Stimulated activated memory B cell treated with anti-CD40 and anti-IgM and Interleukin-4, amounts not matched to agents 10 μg/mL and 1 μg/mL and 100 μg/mL, for 72 hours (primary cell): ENCODE measurements around the gene KCNH6.

ENCODE experiments used
- ATAC-seq: fragments of 150-1000 bp; cut with Tn5 transposase; 2 replicates; pipeline ENCODE4 v1.10.0; 2021
- H3K27ac Mint-ChIP-seq: one replicate; pipeline ENCODE4 v1.8.0; 2022; ENCODE audit warnings: mild to moderate bottlenecking, mixed read lengths
- H3K27me3 Mint-ChIP-seq: one replicate; pipeline ENCODE4 v1.8.0; 2022; ENCODE audit warnings: mixed read lengths
- H3K36me3 Mint-ChIP-seq: one replicate; pipeline ENCODE4 v1.8.0; 2022; ENCODE audit warnings: mixed read lengths
- H3K4me1 Mint-ChIP-seq: one replicate; pipeline ENCODE4 v1.8.0; 2022; ENCODE audit warnings: mixed read lengths
- H3K4me3 Mint-ChIP-seq: one replicate; pipeline ENCODE4 v1.8.0; 2022; ENCODE audit warnings: mild to moderate bottlenecking, moderate library complexity, mixed read lengths
- H3K9me3 Mint-ChIP-seq: one replicate; pipeline ENCODE4 v1.8.0; 2022; ENCODE audit warnings: mixed read lengths

Gene KCNH6

DNA sequence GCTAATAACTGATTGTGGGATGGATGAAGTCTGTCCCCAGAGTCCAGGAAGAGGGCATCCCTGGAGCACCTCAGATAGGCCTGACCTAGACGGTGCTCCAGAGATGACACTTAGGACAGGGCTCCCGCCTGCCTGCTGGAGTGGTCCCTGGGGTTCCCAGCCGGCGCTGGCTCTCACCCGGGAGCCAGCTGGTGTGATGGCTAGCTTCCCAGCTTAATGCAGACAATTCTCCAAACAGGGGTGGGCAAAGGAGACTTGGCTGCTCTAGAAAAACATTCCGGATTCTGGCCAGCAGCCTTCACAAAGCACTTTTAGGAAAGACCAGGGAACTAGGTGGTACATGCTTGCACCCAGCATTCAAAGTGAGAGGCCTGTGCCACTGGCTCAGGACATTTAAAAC is 27.7 kb upstream of the KCNH6 start:
- Mint-ChIP-seq H3K4me3 (no peak overlapping the region), H3K27me3 (peaks cover 3% of the 10 kb centered on the region), H3K4me1 (no peaks in the 10 kb centered on the region), H3K27ac (no peak overlapping the region), H3K9me3 (no peaks in the 10 kb centered on the region), H3K36me3 (no peaks in the 10 kb centered on the region)
- ATAC-seq: no peak

DNA sequence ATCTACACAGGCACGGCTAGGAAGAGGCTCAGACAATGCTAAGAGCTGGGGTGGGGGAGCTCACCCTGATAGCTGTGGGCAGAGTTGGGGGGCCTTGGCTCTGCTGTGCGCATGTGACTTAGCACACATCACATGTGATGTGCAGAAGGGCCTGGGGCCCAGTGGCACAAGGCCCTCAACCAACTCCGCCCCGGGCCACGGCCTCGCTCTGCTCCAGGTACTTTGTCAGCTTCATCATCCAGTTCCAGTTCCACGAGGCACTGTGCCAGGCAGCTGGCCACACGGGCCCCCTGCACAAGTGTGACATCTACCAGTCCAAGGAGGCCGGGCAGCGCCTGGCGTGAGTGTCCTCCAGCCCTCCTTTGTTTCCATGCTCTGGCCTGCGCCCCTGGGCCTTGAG is 27.0 kb upstream of the KCNH6 start:
- Mint-ChIP-seq H3K27me3 (peaks cover 10% of the 10 kb centered on the region), H3K4me1 (no peaks in the 10 kb centered on the region), H3K4me3 (no peak overlapping the region), H3K9me3 (no peaks in the 10 kb centered on the region), H3K27ac (no peak overlapping the region), H3K36me3 (no peaks in the 10 kb centered on the region)
- ATAC-seq: no peak

- Mint-ChIP-seq H3K27ac (no peak overlapping the region), H3K9me3 (no peaks in the 10 kb centered on the region)
- ATAC-seq: no peak
Observed at GRCh38 chr17:63496663-63497400, 26.3 kb upstream of the KCNH6 start.

GRCh38 chr17:63497708-63498483 is 25.3 kb upstream of the KCNH6 start:
- H3K4me3 Mint-ChIP-seq: no peak overlapping the region
- no peaks in the 10 kb centered on the region for H3K9me3 Mint-ChIP-seq
- peaks cover 3% of the 10 kb centered on the region for H3K4me1 Mint-ChIP-seq
- ATAC-seq: peak; percentile 31
- peaks cover 19% of the 10 kb centered on the region for H3K27me3 Mint-ChIP-seq
- no peak overlapping the region for H3K27ac Mint-ChIP-seq
- no peaks in the 10 kb centered on the region for H3K36me3 Mint-ChIP-seq

More at GRCh38 chr17:63496663-63497400, 26.3 kb upstream of the KCNH6 start:
- no peaks in the 10 kb centered on the region for H3K36me3 Mint-ChIP-seq
- H3K4me1 Mint-ChIP-seq: no peaks in the 10 kb centered on the region
- H3K27me3 Mint-ChIP-seq: peaks cover 17% of the 10 kb centered on the region
- H3K4me3 Mint-ChIP-seq: no peak overlapping the region

DNA sequence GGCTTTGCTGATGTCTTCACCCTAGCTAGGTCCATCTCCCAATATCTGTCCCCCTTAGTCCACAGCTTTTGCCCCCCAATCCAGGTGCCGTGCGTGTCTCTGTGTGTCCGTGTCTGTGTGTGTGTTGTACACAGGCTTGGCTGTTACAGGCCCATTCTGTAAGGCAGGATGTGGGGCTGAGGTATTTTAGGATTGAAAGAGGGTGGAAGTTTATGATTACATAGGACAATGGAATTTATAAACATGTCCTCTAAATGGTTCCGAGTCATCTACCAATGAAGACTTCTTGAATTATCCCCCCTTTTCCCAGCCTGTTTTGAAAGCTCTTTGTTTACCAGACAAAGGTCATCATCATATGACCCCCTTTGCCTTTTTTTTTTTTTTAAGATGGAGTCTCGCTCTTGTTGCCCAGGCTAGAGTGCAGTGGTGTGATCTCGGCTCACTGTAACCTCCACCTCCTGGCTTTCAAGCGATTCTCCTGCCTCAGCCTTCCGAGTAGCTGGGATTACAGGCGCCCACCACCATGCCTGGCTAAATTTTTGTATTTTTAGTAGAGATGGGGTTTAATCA is 24.4 kb upstream of the KCNH6 start:
- no peak overlapping the region for H3K4me3 Mint-ChIP-seq
- H3K36me3 Mint-ChIP-seq: no peaks in the 10 kb centered on the region
- H3K9me3 Mint-ChIP-seq: no peaks in the 10 kb centered on the region
- H3K27me3 Mint-ChIP-seq: peaks cover 19% of the 10 kb centered on the region
- no peak for ATAC-seq
- no peak overlapping the region for H3K27ac Mint-ChIP-seq
- H3K4me1 Mint-ChIP-seq: peaks cover 10% of the 10 kb centered on the region

DNA sequence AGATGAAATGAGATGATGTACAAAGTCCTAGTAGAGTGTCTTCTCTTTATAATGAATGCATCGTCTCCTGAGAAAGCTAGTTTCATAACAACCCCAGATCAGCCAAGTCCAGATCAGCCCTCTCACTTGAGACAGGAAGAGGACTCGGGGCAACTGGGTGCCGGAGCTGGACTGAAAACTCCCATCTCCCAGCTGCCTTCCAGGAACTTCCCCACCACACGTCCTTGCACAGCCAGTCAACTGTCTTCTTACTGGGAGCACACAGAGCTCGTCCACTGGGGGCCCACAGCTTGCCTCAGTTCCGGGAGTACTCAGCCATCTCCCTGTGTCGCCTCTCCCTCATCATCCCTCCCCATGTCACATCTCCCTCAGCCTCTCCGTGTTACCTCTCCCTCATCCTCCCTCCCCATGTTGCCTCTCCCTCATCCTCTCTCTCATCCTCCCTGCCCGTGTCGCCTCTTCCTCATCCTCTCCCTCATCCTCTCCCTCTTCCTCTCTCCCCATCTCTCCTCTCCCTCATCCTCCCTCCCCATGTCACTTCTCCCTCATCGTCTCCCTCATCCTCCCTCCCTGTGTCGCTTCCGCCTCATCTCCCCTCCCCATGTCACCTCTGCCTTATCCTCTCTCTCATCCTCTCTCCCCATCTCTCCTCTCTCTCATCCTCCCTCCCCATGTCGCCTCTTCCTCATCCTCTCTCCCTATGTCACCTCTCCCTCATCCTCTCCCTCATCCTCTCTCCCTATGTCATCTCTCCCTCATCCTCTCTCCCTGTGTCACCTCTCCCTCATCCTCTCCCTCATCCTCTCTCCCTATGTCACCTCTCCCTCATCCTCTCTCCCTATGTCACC is 22.4 kb upstream of the KCNH6 start:
- Mint-ChIP-seq H3K9me3 (peaks cover 5% of the 10 kb centered on the region), H3K27ac (no peak overlapping the region), H3K27me3 (peaks cover 30% of the 10 kb centered on the region), H3K4me3 (no peak overlapping the region), H3K4me1 (peaks cover 10% of the 10 kb centered on the region), H3K36me3 (peaks cover 6% of the 10 kb centered on the region)
- ATAC-seq: no peak

- H3K9me3 Mint-ChIP-seq: peaks cover 5% of the 10 kb centered on the region
- H3K27ac Mint-ChIP-seq: peak overlapping the region; percentile 44
- H3K4me3 Mint-ChIP-seq: no peak overlapping the region
- peaks cover 10% of the 10 kb centered on the region for H3K4me1 Mint-ChIP-seq
- ATAC-seq: no peak
- peaks cover 6% of the 10 kb centered on the region for H3K36me3 Mint-ChIP-seq
- peaks cover 55% of the 10 kb centered on the region for H3K27me3 Mint-ChIP-seq
Observed at GRCh38 chr17:63503341-63503705, 19.8 kb upstream of the KCNH6 start.

DNA sequence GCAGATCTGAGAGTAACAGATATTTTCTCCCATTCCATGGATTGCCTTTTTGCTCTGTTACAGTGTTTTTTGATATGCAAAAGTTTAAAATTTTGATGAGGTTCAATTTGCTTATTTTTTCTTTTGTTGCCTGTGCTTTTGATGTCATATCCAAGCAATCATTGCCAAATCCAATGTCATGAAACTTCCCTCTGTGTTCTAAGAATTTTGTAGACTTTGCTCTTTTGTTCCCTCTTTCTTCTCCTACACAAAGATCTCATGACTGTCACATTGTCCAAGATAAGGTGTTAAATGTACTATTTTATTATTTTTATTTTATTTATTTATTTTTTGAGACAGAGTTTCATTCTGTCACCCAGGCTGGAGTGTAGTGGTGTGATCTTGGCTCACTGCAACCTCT is 18.9 kb upstream of the KCNH6 start:
- Mint-ChIP-seq H3K27me3 (peaks cover 65% of the 10 kb centered on the region), H3K36me3 (peaks cover 6% of the 10 kb centered on the region), H3K9me3 (peaks cover 5% of the 10 kb centered on the region), H3K4me3 (no peak overlapping the region), H3K4me1 (peaks cover 10% of the 10 kb centered on the region), H3K27ac (no peak overlapping the region)
- no peak for ATAC-seq

GRCh38 chr17:63505341-63505740 is 17.8 kb upstream of the KCNH6 start:
- peaks cover 74% of the 10 kb centered on the region for H3K27me3 Mint-ChIP-seq
- no peak for ATAC-seq

DNA sequence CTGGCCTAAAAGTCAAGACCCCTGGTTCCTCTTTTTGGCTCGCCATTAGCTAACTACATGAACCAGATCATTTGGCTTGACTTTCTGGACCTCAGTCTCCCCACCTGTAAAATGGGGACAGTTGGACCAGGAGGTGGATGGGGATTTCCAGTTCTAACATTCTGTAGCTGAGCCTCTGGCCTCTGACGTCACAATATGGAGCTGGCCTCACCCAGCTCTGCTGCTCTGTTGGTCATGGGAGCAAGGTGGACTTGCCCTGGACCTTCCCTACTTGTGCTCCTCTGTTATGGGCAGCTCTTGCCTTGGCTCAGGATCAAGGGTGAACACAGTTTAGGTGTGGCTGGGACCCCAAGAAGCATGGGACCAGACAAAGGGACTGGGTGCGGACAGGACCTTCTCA is 16.5 kb upstream of the KCNH6 start:
- H3K4me1 Mint-ChIP-seq: peaks cover 10% of the 10 kb centered on the region
- no peak overlapping the region for H3K27ac Mint-ChIP-seq
- H3K27me3 Mint-ChIP-seq: peaks cover 64% of the 10 kb centered on the region
- peaks cover 6% of the 10 kb centered on the region for H3K36me3 Mint-ChIP-seq
- ATAC-seq: no peak
- H3K9me3 Mint-ChIP-seq: peaks cover 5% of the 10 kb centered on the region
- no peak overlapping the region for H3K4me3 Mint-ChIP-seq

More at GRCh38 chr17:63505341-63505740, 17.8 kb upstream of the KCNH6 start:
- Mint-ChIP-seq H3K4me3 (no peak overlapping the region), H3K4me1 (peaks cover 10% of the 10 kb centered on the region), H3K27ac (no peak overlapping the region), H3K9me3 (peaks cover 5% of the 10 kb centered on the region), H3K36me3 (peaks cover 6% of the 10 kb centered on the region)

DNA sequence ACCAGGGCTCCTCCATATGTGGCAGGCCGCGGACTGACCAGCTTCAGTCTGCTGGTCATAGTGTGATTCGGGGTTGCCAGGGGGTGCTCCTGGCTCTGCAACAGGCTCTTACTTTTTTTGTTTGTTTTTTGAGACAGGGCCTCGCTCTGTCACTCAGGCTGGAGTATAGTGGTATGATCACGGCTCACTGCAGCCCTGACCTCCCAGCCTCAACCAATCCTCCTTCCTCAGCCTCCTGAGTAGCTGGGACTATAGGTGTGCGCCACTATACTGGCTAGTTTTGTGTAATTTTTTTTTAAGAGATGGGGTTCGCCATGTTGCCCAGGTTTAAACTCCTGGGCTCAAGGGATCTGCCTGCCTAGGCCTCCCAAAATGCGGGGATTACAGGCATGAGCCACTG is 11.8 kb upstream of the KCNH6 start:
- H3K27ac Mint-ChIP-seq: no peak overlapping the region
- H3K27me3 Mint-ChIP-seq: peaks cover 56% of the 10 kb centered on the region
- no peak for ATAC-seq
- H3K4me3 Mint-ChIP-seq: no peak overlapping the region
- H3K9me3 Mint-ChIP-seq: no peaks in the 10 kb centered on the region
- H3K4me1 Mint-ChIP-seq: no peaks in the 10 kb centered on the region
- no peaks in the 10 kb centered on the region for H3K36me3 Mint-ChIP-seq

- Mint-ChIP-seq H3K4me1 (no peaks in the 10 kb centered on the region), H3K27ac (no peak overlapping the region), H3K27me3 (peaks cover 55% of the 10 kb centered on the region), H3K9me3 (no peaks in the 10 kb centered on the region), H3K4me3 (no peak overlapping the region), H3K36me3 (no peaks in the 10 kb centered on the region)
- ATAC-seq: no peak
Observed at GRCh38 chr17:63512388-63512787, 10.8 kb upstream of the KCNH6 start.

GRCh38 chr17:63512896-63513644 is 10.1 kb upstream of the KCNH6 start:
- no peaks in the 10 kb centered on the region for H3K9me3 Mint-ChIP-seq
- H3K4me1 Mint-ChIP-seq: no peaks in the 10 kb centered on the region
- ATAC-seq: no peak
- H3K36me3 Mint-ChIP-seq: no peaks in the 10 kb centered on the region
- no peak overlapping the region for H3K4me3 Mint-ChIP-seq
- peaks cover 48% of the 10 kb centered on the region for H3K27me3 Mint-ChIP-seq
- H3K27ac Mint-ChIP-seq: no peak overlapping the region

- no peaks in the 10 kb centered on the region for H3K36me3 Mint-ChIP-seq
Observed at GRCh38 chr17:63514477-63514876, 8.7 kb upstream of the KCNH6 start.

More at GRCh38 chr17:63514477-63514876, 8.7 kb upstream of the KCNH6 start:
- ATAC-seq: no peak
- H3K27me3 Mint-ChIP-seq: peaks cover 34% of the 10 kb centered on the region
- no peaks in the 10 kb centered on the region for H3K4me1 Mint-ChIP-seq
- H3K9me3 Mint-ChIP-seq: no peaks in the 10 kb centered on the region
- no peak overlapping the region for H3K27ac Mint-ChIP-seq
- H3K4me3 Mint-ChIP-seq: no peak overlapping the region
